ENCODE measurements around the gene ATP10D.

ATP10D gene

GRCh38 chr4:47598320-47598719, 113.2 kb downstream of the ATP10D start:
- no peak overlapping the region for H3K27ac ChIP-seq
- TF ChIP-seq CTCF (IDR thresholded peaks at IDR 0.05): no peak
- no peak for TF ChIP-seq ZFX (IDR thresholded peaks at IDR 0.05; ENCODE audit: borderline replicate concordance)

- TF ChIP-seq CTCF (IDR thresholded peaks at IDR 0.05) (no peak), ZFX (IDR thresholded peaks at IDR 0.05; ENCODE audit: borderline replicate concordance) (no peak)
- H3K27ac ChIP-seq: no peak overlapping the region
Observed at GRCh38 chr4:47598896-47599295, 113.8 kb downstream of the ATP10D start.

- H3K27ac ChIP-seq: no peak overlapping the region
Observed at GRCh38 chr4:47606482-47606881, 121.4 kb downstream of the ATP10D start.

GRCh38 chr4:47612116-47613023, 127.3 kb downstream of the ATP10D start:
- no peak for TF ChIP-seq CTCF (IDR thresholded peaks at IDR 0.05)
- H3K27ac ChIP-seq: no peak overlapping the region

More at GRCh38 chr4:47606482-47606881, 121.4 kb downstream of the ATP10D start:
- TF ChIP-seq CTCF (IDR thresholded peaks at IDR 0.05): no peak
- TF ChIP-seq ZFX (IDR thresholded peaks at IDR 0.05; ENCODE audit: borderline replicate concordance): no peak

- no peak for TF ChIP-seq CTCF (IDR thresholded peaks at IDR 0.05)
- no peak for TF ChIP-seq ZFX (IDR thresholded peaks at IDR 0.05; ENCODE audit: borderline replicate concordance)
- no peak overlapping the region for H3K27ac ChIP-seq
Observed at GRCh38 chr4:47615385-47615784, 130.3 kb downstream of the ATP10D start.

- TF ChIP-seq CTCF (IDR thresholded peaks at IDR 0.05) (no peak), ZFX (IDR thresholded peaks at IDR 0.05; ENCODE audit: borderline replicate concordance) (no peak)
- no peak overlapping the region for H3K27ac ChIP-seq
Observed at GRCh38 chr4:47617607-47618006, 132.5 kb downstream of the ATP10D start.

- TF ChIP-seq ZFX (IDR thresholded peaks at IDR 0.05; ENCODE audit: borderline replicate concordance): no peak
- TF ChIP-seq CTCF (IDR thresholded peaks at IDR 0.05): no peak
Observed at GRCh38 chr4:47619691-47620090, 134.6 kb downstream of the ATP10D start.

More at GRCh38 chr4:47619691-47620090, 134.6 kb downstream of the ATP10D start:
- no peak overlapping the region for H3K27ac ChIP-seq

Data from 22Rv1 (cell line).